Measurements from ENCODE around the gene PRMT2.
"Not testable (repeated sequence)": the region's sequence is repeated elsewhere in the genome, so short reads cannot be mapped to it uniquely, and the experiment has no call there.

Gene PRMT2

GRCh38 chr21:46618738-46619379 lies 16.6 kb upstream of the PRMT2 start:
- peak; percentile 15 for DNase-seq

GRCh38 chr21:46619846-46620245 lies 15.6 kb upstream of the PRMT2 start:
- DNase-seq, result no peak

DNA sequence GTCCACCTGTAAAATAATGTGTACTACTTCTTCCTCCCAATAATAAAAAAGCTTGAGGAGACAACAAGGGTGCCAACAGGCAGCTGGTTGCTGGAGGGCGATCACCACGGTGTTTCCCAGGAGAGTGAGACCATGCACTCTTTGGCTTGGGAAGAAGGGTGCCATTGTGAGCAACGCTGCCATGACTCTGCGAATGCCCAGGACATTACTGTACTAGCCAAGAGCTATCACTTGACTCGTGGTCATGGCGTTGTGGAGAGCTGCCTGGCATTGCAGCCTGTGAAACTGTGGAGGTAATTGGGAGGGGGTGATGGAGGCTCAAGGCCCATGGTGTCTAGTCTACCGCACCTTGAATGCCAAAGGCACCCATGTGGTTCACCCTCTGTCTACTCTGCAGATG lies 14.6 kb upstream of the PRMT2 start:
- DNase-seq, result no peak

- no peak for DNase-seq
Measured at GRCh38 chr21:46621457-46622182, 13.9 kb upstream of the PRMT2 start.

DNA sequence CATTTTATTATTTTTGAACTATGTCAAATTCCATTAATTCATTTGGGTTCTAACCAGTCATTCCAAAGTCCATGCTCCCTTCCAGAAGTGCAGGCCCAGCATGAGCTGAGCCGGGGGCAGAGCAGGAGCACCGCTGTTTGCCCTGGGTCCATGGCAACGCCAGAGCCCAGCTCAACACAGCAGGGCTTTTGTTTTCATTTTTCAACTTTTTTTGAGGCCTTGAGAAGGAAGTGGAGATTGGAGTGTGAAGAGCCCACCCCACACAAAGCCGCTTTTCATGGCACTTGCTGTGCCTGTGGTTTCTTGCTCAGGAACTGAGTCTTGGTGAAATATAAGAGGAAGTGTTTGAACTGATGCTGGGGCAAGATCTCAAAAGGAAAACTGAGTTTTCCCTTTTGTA lies 13.2 kb upstream of the PRMT2 start:
- DNase-seq, result no peak

DNA sequence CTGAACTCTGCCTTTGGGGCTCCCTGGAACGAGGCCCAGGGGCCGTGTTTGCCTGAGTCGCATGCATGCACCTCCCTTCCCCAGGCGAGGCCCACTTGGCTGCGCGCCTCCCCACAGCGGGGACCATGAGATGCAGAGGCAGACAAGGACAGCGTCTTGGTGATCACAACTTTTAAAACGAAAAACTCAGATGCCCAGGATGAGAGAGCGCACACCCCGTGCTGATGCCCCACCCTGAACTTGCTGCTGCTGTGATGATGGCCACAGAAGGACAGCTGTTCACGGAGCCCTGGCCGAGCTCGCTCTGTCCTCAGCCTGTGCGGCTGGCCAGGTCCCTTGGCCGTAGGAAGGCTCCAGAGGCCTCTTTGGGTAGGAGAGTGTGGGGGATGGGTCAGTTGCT lies 11.4 kb upstream of the PRMT2 start:
- DNase-seq, result no peak

DNA sequence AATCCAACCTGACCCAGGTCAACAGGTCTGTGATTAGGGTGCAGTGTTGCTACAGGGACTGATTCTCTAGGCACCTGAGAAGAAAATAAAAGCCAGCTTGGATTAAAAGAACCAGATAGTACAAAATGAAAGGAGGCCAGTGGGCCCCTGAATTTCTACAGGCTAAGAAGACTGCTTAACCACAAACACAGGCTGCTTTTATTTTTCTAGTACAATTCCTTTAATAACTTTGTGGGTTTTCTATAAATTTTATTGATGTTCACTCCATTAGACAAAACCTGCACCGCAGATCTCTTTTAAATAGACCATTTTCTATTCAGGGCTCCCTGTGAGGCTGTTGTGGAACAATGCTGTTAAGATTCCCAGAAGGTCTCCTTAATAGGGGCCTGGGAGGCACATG lies 9.7 kb upstream of the PRMT2 start:
- DNase-seq, result no peak

DNA sequence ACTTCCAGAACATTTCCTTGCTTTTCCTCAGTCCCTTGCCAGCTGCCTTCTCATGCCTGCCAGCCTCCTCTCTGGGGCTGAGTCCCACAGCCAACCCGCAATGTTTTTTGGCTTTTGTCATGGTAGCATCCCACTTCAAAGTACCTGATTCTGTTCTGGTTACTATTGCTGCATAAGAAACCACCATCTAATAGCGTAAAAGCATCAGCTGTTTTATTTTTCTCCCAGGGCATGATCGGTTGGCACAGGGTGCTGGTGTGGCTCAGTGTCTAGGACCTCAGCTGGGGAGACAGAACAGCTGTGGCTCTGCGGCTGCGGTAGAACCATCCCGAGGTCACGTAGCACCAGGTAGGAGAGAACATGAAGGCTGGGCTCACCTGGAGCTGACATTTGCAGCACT lies 8.9 kb upstream of the PRMT2 start:
- DNase-seq, result no peak

DNA sequence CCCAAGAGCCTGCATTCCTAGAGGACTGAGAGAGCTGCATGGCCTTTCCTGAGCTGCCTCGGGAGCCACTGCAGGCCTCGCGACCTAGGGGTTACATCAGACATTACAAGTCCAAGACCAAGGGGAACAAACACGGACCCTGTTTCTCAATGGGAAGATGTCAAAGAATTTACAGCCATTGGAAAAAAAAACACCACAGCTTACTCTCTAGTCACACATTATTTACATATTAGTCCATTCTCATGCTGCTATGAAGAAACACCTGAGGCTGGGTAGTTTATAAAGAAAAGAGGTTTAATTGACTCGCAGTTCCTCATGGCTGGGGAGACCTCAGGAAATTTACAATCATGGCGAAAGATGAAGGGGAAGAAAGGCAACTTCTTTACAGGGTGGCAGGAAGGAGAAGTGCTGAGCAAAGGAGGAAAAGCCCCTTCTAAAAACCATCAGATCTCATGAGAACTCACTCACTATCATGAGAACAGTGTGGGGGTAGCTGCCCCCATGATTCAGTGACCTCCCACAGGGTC lies 8.4 kb upstream of the PRMT2 start:
- DNase-seq, result no peak

DNA sequence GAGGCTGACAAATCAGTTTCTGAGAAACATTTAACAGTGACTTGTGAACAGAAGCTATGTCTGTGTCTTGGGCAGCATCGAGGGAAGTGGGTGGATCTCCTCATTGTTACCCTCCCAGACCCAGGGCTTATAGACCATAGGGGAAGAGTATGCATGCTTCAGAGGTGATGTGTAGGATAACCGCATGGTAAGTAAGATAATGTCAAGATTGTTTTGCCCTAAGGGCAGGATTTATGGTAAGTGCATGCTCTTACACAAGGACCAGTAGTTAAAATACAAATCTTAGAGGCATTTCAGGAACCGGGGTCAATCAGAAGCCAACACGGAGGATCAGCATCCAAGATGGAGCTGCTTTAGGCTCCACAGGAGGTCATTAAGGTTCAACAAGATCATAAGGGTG lies 7.7 kb upstream of the PRMT2 start:
- DNase-seq, result no peak

GRCh38 chr21:46628868-46629267 lies 6.6 kb upstream of the PRMT2 start:
- no peak for DNase-seq

DNA sequence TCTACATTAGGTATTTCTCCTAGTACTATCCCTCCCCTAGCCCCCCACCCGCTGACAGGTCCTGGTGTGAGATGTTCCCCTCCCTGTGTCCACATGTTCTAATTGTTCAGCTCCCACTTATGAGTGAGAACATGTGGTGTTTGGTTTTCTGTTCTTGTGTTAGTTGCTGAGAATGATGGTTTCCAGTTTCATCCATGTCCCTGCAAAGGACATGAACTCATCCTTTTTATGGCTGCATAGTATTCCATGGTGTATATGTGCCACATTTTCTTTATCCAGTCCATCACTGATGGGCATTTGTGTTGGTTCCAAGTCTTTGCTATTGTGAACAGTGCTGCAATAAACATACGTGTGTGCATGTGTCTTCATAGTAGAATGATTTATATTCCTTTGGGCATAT lies 4.6 kb upstream of the PRMT2 start:
- DNase-seq, result not testable (repeated sequence)

DNA sequence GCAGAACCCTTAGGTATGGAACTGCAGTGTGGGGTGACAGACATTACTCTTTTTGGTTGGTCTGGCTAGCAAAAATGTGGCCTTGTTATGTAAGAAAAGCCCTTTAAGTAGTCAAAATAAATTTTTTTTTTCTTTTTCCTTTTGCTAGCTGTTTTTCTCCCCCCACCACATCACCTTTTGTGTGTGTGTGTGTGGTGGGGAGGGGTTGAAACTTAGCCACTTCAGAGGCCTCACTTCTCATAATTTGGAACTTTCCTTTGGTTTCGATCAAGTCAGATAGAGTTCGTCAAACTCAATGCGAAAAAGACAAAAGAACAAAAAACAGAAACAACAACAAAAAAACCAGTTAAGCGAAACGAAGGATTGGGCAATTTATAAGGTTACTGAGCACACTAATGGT lies 1.9 kb upstream of the PRMT2 start:
- DNase-seq, result no peak

- no peak for DNase-seq
Measured at GRCh38 chr21:46634427-46634826, 1.0 kb upstream of the PRMT2 start.

GRCh38 chr21:46634966-46635323 lies 529 bp upstream of the PRMT2 start:
- DNase-seq, result peak; percentile 89

DNA sequence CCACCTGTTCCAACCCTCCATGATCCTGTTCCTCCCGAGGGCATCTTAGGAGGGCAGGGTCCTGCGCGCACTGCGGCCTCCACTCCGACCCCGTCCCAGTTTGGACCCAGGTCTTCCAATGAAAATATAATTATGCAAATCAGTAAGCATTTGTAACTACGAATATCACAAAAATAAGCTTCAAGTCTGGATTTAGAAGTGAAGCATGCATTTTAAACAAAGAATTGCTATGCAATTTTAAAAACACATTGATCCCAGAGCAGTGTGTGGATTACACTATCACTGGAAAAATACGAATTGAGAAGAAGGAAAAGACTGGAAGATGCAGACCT lies 673 bp downstream of the PRMT2 start:
- no peak for DNase-seq

GRCh38 chr21:46636550-46637285 lies 1.2 kb downstream of the PRMT2 start:
- no peak for DNase-seq

GRCh38 chr21:46637952-46638746 lies 2.7 kb downstream of the PRMT2 start:
- DNase-seq, result no peak

DNA sequence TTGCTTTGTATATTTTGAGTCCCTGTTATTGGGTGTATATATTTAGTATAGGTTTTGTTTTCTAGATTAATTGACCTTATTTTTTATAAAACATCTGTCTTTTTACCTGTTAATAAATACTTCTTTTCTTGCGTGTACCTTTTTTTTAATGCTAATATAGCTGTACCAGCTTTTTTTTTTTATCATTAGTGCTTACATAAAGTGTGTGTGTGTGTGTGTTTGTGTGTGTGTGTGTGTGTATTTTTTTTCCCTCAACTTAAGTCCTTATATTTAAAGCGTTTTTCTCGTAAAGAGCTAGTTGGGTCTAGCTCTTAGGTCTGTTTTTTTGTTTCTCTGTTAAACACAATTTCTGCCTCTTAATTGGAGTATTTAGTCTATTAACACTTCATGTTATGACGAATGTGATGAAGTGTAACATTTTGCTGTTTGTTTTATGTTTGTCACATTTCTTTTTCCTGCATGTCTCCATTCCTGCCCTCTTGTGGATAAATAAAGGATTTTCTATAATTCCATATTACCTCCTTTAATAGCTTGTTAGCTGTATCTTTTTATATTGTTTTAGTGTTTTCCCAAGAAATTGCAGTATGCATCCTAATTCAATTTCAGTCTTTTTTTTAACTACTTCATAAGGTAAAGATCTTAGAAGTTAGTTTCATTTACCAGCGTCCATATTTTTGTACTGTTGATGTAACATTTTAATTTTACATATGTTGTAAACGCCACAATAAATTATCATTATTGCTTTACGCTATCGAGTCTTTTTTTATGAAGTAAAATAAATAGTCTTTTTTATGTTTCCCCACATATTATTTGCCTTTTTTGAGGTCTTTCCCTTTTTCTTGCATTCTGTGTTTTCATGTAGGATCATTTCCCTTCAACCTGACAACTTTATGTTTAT lies 4.3 kb downstream of the PRMT2 start:
- DNase-seq, result peak; percentile 39

GRCh38 chr21:46641656-46642055 lies 6.2 kb downstream of the PRMT2 start:
- DNase-seq, result no peak

DNA sequence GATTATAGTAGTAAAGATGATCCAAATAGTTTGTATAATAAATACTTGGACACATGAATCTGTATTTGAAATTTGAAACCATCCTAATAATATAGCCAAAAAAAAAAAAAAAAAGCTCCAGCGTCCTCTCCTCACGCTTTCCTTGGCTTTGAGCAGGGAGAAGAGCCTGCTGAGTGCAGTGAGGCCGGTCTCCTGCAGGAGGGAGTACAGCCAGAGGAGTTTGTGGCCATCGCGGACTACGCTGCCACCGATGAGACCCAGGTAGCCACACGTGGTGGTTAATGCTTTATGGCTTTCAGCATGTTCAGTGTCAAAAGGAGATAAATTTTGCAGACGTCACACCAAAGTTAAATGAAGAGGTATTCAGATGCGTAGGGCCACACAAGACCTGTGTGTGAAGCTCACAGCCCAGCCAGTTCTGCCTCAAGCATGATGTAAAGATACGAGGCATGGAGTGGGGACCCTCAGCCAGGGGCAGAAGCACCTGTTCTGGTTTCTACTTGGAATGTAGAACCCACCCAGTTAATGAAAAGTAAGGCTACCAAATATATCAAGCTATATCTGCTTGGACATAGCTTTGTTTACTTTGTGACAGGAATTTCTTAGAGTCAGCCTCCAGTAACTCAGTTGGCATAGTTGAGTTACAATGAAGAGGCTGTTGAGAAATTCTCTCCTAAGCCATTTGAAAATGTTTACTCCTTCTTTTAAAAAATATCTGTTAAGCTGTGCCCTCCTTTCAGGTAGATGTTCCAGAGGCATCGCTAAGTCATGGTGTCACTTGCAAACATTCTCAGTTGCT lies 8.1 kb downstream of the PRMT2 start:
- DNase-seq, result no peak

Measured in HCEC 1CT (cell line).